Measurements from ENCODE around the gene CRTAC1. TPM values are rescaled to one million over a fixed set of nuclear protein-coding genes. Genes with fewer than 3 reads are reported as not detected.

The CRTAC1 gene
- polyA plus RNA-seq, 1 of the 3 experiments (the other 2 are of a cell fraction), result 0.05 TPM

- DNase-seq, result peak; percentile 88
Observed at GRCh38 chr10:97888641-97889262, 141.7 kb downstream of the CRTAC1 start.

More at GRCh38 chr10:97888641-97889262, 141.7 kb downstream of the CRTAC1 start:
- H2AFZ ChIP-seq (ENCODE audit: low read depth), result no peak overlapping the region
- TF ChIP-seq POLR2AphosphoS5 (IDR thresholded peaks at IDR 0.05; ENCODE audit: low read depth, low read length), result no peak
- peak in 1 of 2 experiments; percentile 49; a peak in 2 of 4 replicates for TF ChIP-seq EP300 (IDR thresholded peaks at IDR 0.05; ENCODE audit: borderline replicate concordance in 1 of 2, low read depth in 1 of 2, low read length in 1 of 2)
- no peak for TF ChIP-seq TAF1 (IDR thresholded peaks at IDR 0.05; ENCODE audit: borderline replicate concordance, low read depth, low read length)
- no peak for TF ChIP-seq TEAD4 (IDR thresholded peaks at IDR 0.05; ENCODE audit: borderline replicate concordance, insufficient read depth)
- no peak for TF ChIP-seq RAD21 (IDR thresholded peaks at IDR 0.05; ENCODE audit: low read length)
- no peak for TF ChIP-seq CHD2 (IDR thresholded peaks at IDR 0.05; ENCODE audit: low read length, partially characterized antibody)
- TF ChIP-seq RXRA (IDR thresholded peaks at IDR 0.05; ENCODE audit: borderline replicate concordance, low read depth), result peak; percentile 61
- no peak for TF ChIP-seq FOXM1 (IDR thresholded peaks at IDR 0.05; ENCODE audit: low read depth)
- TF ChIP-seq FOSL2 (IDR thresholded peaks at IDR 0.05; ENCODE audit: borderline replicate concordance, low read depth), result peak; percentile 69
- TF ChIP-seq NFIC (IDR thresholded peaks at IDR 0.05; ENCODE audit: borderline replicate concordance), result peak; percentile 41; the same call in 1 of the 2 replicates
- TF ChIP-seq ELF1 (IDR thresholded peaks at IDR 0.05), result no peak
- TF ChIP-seq IRF3 (IDR thresholded peaks at IDR 0.05; ENCODE audit: low read depth, low read length), result no peak
- peak; percentile 62 for TF ChIP-seq JUND (IDR thresholded peaks at IDR 0.05)
- no peak for TF ChIP-seq MXI1 (IDR thresholded peaks at IDR 0.05; ENCODE audit: low read depth, low read length)
- no peak for TF ChIP-seq MAX (IDR thresholded peaks at IDR 0.05; ENCODE audit: low read depth)
- no peak for TF ChIP-seq NRF1 (IDR thresholded peaks at IDR 0.05; ENCODE audit: low read depth, low read length)
- TF ChIP-seq USF2 (IDR thresholded peaks at IDR 0.05; ENCODE audit: borderline replicate concordance, low read depth, low read length), result no peak
- 0 out of 2 replicates have a peak, but pooled peaks have one; percentile 5 for TF ChIP-seq PBX3 (IDR thresholded peaks at IDR 0.05)
- no peak for TF ChIP-seq GABPA (IDR thresholded peaks at IDR 0.05; ENCODE audit: low read depth)
- no peak for TF ChIP-seq GATA2 (CRISPR knock-in tag; IDR thresholded peaks at IDR 0.05)
- peak; percentile 75 for TF ChIP-seq TCF12 (IDR thresholded peaks at IDR 0.05)
- no peak for TF ChIP-seq EZH2phosphoT487 (IDR thresholded peaks at IDR 0.05; ENCODE audit: borderline replicate concordance, low read depth)
- TF ChIP-seq CTCF (IDR thresholded peaks at IDR 0.05), result peak; percentile 41
- TF ChIP-seq RCOR1 (IDR thresholded peaks at IDR 0.05; ENCODE audit: low read length), result no peak
- no peaks in the 10 kb centered on the region for H3K79me2 ChIP-seq (ENCODE audit: insufficient read depth)
- H3K4me3 ChIP-seq (ENCODE audit: low read depth in 2 of 2, low read length in 1 of 2), result no peak overlapping the region
- peaks cover 6% of the 10 kb centered on the region for H3F3A ChIP-seq (replicated peaks; ENCODE audit: insufficient read depth)
- no peaks in the 10 kb centered on the region for H3K36me3 ChIP-seq (replicated peaks in 1 of 2; ENCODE audit: control insufficient read depth in 1 of 2, insufficient read depth in 2 of 2, low read length in 1 of 2)
- peak overlapping the region; percentile 44; the same call in 1 of the 2 replicates for H3K4me2 ChIP-seq
- 16% methylated on average over 12 of the region's 12 CpGs for WGBS (ENCODE audit: low lambda C conversion rate)
- H3K27me3 ChIP-seq (ENCODE audit: insufficient read depth), result peaks cover 4% of the 10 kb centered on the region; the same call in 1 of the 2 replicates
- POLR2A ChIA-PET, result interaction anchor here (0.7 to 1.2 kb wide), 4 partner anchors 12 to 143 kb away, joined by 3 to 4 read pairs (median 3); no protein-coding TSS in a partner anchor
- no peaks in the 10 kb centered on the region for H3K9me3 ChIP-seq
- CTCF ChIA-PET, result interaction anchor here (0.6 to 3.4 kb wide), 17 partner anchors 9 to 189 kb away, joined by 3 to 15 read pairs (median 5); no protein-coding TSS in a partner anchor
- H3K27ac ChIP-seq (ENCODE audit: low read depth in 2 of 2, low read length in 1 of 2), result peak overlapping the region; percentile 35 to 66
- no peaks in the 10 kb centered on the region for H3K9me2 ChIP-seq
- H3K9ac ChIP-seq, result no peak overlapping the region; the same call in 1 of the 2 replicates
- peaks cover 5 to 22% of the 10 kb centered on the region in 2 experiments; a peak in 2 of 4 replicates for H3K4me1 ChIP-seq (ENCODE audit: control insufficient read depth in 1 of 2, insufficient read depth in 2 of 2, low read depth in 1 of 2, low read length in 1 of 2)
- H4K20me1 ChIP-seq (ENCODE audit: insufficient read depth), result no peaks in the 10 kb centered on the region
